ENCODE results near the gene RPL5. TPM values are rescaled to one million over a fixed set of nuclear protein-coding genes. Genes with fewer than 3 reads are reported as not detected.

The RPL5 gene
- total RNA-seq, 4 donors from 2014 or later = 1,244 to 1,829 (median 1,582) TPM

GRCh38 chr1:92837062-92837461, 5.2 kb downstream of the RPL5 start:
- no peak overlapping the region for H3K4me3 ChIP-seq (ENCODE audit: low read depth, poor library complexity, severe bottlenecking)
- 81 to 88% methylated on average over 2 of the region's 2 CpGs for WGBS, 2 donors
- no peak for DNase-seq (ENCODE audit: low spot score in 2 of 2)
- intact Hi-C loops (cut with DNase I; ENCODE audit: low total_unique reads) = no loop called here
- TF ChIP-seq POLR2A (IDR thresholded peaks at IDR 0.05) (no peak), CTCF (IDR thresholded peaks at IDR 0.05) (no peak)

GRCh38 chr1:92838519-92838918, 6.7 kb downstream of the RPL5 start:
- no peak for TF ChIP-seq CTCF (IDR thresholded peaks at IDR 0.05)
- TF ChIP-seq POLR2A (IDR thresholded peaks at IDR 0.05) = no peak
- DNase-seq (ENCODE audit: low spot score in 2 of 2) = no peak
- WGBS, 2 donors = 0 to 10% methylated on average over 1 of the region's 1 CpG
- H3K4me3 ChIP-seq (ENCODE audit: low read depth, poor library complexity, severe bottlenecking) = no peak overlapping the region
- intact Hi-C loops (cut with DNase I; ENCODE audit: low total_unique reads) = no loop called here

GRCh38 chr1:92839442-92839841, 7.6 kb downstream of the RPL5 start:
- TF ChIP-seq CTCF (IDR thresholded peaks at IDR 0.05) = no peak
- TF ChIP-seq POLR2A (IDR thresholded peaks at IDR 0.05) = no peak
- H3K4me3 ChIP-seq (ENCODE audit: low read depth, poor library complexity, severe bottlenecking) = no peak overlapping the region
- intact Hi-C loops (cut with DNase I; ENCODE audit: low total_unique reads) = no loop called here
- whole genome bisulfite sequencing, 2 donors = 54% methylated on average over 2 of the region's 2 CpGs
- no peak for DNase-seq (ENCODE audit: low spot score in 2 of 2)

- TF ChIP-seq CTCF (IDR thresholded peaks at IDR 0.05) = no peak
- TF ChIP-seq POLR2A (IDR thresholded peaks at IDR 0.05) = no peak
- no peak overlapping the region for H3K4me3 ChIP-seq (ENCODE audit: low read depth, poor library complexity, severe bottlenecking)
- DNase-seq (ENCODE audit: low spot score in 2 of 2) = no peak
- intact Hi-C loops (cut with DNase I; ENCODE audit: low total_unique reads) = no loop called here
- 60 to 79% methylated on average over 5 of the region's 5 CpGs for WGBS, 2 donors
Measured at GRCh38 chr1:92840600-92840999, 8.8 kb downstream of the RPL5 start.

GRCh38 chr1:92842082-92843045, 10.5 kb downstream of the RPL5 start:
- WGBS, 2 donors = 84 to 86% methylated on average over 4 of the region's 4 CpGs
- H3K4me3 ChIP-seq (ENCODE audit: low read depth, poor library complexity, severe bottlenecking) = no peak overlapping the region
- no peak for DNase-seq (ENCODE audit: low spot score in 2 of 2)
- TF ChIP-seq POLR2A (IDR thresholded peaks at IDR 0.05) (no peak), CTCF (IDR thresholded peaks at IDR 0.05) (no peak)
- intact Hi-C loops (cut with DNase I; ENCODE audit: low total_unique reads) = no loop called here

All from lower leg skin (tissue), 4 donors.